HG03064 (cell line): ENCODE data around the gene FRYL.
"Not testable (repeated sequence)": the region's sequence is repeated elsewhere in the genome, so short reads cannot be mapped to it uniquely, and the experiment has no call there.

Source experiments
- ATAC-seq: cut with Tn5 transposase; IDR thresholded peaks from one replicate; pipeline ENCODE4 v1.9.1; 2021; ENCODE audit warnings: low read depth; ENCODE audit not compliant: unreplicated experiment

FRYL gene

DNA sequence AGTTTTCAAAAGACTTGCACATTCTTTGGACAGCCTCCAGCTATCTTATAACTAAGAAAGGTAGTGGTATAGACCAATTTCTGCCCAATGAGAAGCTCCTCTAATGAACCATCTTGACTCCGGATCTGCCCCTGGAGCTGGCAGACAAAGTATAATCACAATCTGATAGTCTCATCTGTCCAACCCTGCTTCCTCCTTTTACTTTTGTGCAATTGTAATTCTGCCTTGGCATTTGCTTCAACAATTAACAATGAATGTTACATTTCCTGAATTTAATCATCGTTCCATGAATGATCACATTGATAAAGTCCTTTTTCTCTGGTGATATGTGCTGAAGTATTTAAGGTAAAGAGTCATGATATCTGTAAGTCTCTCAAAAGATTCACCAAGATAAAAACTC lies 27.8 kb downstream of the FRYL start:
- no peak for ATAC-seq

DNA sequence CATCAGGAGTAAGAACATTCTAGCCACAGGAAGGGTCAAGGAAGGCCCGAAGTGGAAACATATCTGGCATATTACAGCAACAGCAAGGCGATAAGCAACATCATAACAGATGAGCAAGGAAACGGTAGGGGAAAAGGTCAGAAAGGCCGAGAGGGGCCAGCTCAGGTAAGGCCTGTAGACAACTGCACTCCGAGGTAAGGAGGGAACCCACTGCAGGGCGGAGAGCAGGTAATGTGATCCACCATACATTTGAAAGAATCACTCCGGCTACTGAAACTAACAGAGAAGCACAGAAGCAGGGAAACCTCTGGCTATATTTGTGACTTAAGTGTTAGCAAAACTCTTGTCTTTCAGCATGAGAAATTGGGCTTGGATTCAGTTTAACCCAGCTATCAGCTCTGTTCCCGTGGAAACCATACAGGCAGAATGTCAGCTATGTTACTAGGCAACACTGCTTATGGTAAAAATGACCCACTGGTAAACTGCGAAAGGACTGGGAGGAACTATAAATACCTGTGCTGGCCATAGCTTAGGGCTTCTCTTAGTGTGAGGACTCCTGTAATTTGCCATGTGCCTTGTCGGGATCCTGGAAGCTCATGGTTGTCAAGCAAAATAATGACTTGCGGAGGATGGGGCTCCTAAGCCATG lies 31.0 kb downstream of the FRYL start:
- ATAC-seq, result no peak

DNA sequence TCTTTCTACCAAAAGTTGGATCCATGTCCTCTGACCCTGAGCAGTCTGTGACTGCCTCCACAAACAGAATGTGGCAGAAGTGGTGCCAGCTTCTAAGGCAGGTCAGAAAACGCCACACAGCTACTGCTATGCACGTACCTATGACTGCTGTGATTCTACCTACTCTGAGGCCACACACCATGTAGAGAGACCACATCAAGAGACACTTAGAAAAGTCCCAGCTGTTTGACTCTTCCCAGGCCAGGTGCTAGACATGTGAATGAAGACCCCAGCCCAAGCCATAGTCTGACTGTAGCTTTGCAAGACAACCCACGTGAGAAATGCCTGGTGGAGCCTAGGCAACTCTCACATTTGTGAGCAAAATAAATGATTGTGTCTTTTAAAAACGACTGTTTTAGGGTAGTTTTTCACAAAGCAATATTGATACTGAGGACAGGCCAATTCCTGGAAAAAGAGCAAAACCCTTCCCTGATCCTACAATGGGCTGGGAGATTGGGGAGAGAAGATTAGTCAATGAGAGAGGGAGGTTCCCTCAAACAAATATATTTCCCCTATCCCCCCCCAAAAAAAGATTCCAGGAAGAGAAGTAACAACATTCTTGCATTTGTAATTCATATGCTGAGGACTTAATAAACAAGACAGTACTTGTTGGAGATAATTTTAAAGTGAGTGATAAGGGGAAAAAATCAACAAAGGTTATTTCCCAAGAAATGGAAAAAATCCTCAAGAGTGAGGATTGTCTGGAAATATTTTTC lies 33.3 kb downstream of the FRYL start:
- ATAC-seq, result no peak

DNA sequence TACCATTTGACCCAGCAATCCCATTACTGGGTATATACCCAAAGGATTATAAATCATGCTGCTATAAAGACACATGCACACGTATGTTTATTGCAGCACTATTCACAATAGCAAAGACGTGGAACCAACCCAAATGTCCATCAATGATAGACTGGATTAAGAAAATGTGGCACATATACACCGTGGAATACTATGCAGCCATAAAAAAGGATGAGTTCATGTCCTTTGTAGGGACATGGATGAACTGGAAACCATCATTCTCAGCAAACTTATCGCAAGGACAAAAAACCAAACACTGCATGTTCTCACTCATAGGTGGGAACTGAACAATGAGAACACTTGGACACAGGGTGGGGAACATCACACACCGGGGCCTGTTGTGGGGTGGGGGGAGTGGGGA lies 34.9 kb downstream of the FRYL start:
- not testable (repeated sequence) for ATAC-seq

DNA sequence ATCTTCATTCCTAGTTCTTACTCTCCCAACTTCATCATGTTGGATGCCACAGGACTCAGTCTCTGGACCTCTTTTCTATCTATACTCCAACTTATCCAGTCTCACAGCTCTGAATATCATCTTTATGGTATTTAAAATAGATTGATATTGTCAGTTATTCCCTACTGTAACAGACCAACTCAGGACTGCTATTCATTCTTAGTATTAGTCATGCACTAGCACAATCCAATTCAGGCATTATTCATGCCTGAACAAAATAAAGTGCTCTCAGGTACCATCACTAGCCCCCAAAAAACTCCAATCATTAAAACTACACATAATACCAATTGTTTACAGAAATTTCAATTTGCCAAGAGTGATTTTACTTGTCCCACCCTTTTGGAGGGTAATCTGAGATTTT lies 37.7 kb downstream of the FRYL start:
- no peak for ATAC-seq

DNA sequence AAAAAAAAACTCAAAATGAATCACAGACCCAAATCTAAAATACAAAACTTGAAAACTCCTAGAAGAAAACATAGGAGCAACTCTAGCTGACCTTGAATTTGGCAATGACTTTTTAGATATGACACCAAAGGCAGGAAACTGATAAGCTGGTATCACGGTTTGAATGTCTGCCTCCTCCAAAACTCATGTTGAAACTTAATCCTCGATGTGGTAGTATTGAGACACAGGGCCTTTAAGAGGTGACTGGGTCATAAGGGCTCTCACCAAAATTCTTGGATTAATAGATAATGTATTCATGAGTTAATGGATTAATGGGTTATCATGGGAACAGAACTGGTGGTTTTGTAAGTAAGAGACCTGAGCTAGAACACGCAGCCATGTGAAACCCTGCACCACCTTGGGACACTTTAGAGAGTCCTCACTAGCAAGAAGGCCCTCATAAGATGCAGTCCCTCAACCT lies 40.5 kb downstream of the FRYL start:
- ATAC-seq, result peak; percentile 65

DNA sequence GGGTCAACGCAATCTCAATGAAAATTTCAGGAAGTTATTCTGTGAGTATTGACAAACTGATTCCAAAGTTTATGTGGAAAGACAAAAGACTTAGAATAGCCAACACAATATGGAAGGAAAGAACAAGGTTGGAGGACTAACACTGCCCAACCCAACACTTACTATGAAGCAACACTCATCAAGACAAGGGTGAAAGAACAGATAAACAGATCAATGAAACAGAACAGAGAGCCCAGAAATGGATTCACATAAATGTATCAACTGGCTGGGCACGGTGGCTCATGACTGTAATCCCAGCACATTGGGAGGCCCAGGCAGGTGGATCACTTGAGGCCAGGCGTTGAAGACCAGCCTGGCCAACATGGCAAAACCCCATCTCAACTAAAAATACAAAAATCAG lies 41.2 kb downstream of the FRYL start:
- ATAC-seq, result no peak

DNA sequence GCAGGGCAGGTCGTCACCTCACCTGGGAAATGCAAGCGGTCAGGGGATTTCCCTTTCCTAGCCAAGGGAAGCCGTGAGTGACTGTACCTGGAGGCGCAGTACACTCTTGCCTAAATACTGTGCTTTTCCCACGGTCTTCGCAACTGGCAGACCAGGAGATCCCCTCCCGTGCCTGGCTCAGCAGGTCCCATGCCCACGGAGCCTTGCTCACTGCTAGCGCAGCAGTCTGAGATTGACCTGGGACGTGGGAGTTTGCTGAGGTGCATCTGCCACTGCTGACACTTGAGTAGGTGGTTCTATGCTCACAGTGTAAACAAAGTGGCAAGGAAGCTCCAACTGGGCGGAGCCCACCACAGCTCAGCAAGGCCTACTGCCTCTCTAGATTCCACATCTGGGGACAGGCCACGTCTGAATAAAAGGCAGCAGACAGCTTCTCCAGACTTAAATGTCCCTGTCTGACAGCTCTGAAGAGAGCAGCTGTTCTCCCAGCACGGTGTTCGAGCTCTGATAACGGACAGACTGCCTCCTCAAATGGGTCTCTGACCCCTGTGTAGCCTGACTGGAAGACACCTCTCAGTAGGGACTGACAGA lies 51.1 kb downstream of the FRYL start:
- not testable (repeated sequence) for ATAC-seq

DNA sequence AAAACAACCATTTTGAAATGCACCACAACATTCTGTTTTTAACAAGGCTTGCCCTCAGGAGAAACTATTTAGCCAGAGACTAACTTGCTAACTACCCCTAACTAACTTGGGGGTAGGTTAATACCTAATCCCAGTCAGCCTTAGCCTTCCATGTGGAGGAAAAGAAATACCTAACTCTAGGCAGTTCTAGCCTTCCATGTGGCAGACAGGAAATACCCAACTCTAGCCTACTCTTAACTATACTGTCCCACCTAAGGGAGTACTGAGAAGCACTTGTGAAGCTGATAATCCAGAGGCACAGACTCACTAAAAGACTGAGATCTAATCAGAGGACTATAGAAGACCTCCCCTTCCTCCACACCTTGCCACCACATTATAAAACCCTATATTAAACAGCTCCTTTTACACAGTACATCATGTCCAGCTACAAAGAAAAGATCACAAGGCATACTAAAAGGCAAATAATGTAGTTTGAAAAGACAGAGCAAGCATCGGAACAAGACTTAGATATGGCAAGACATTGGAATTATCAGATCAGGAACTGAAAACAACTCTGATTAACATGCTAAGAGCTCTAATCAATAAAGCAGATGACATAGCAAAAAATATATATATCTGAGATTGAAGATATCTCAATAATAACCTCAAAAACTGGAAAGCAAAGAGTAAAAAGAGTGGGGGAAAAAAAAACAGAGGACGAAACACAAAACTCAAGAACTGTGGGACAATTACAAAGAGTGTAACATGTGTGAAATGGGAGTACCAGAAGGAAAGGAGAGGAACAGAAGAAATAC lies 52.2 kb downstream of the FRYL start:
- ATAC-seq, result no peak

DNA sequence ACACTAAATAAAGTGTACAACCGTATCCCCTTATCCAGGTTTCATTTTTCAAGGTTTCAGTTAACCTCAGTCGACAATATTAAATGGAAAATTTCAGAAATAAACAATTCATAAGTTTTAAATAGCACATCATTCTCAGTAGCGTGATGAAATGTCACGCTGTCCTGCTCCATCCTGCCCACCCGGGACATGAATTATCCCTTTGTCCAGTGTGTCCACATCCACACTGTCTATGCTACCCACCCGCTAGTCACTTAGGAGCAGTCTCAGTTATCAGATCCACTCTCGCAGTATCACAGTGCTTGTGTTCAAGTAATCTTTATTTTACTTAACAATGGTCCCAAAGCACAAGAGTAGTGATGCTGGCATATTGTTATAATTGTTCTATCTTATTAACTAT lies 54.7 kb downstream of the FRYL start:
- no peak for ATAC-seq

DNA sequence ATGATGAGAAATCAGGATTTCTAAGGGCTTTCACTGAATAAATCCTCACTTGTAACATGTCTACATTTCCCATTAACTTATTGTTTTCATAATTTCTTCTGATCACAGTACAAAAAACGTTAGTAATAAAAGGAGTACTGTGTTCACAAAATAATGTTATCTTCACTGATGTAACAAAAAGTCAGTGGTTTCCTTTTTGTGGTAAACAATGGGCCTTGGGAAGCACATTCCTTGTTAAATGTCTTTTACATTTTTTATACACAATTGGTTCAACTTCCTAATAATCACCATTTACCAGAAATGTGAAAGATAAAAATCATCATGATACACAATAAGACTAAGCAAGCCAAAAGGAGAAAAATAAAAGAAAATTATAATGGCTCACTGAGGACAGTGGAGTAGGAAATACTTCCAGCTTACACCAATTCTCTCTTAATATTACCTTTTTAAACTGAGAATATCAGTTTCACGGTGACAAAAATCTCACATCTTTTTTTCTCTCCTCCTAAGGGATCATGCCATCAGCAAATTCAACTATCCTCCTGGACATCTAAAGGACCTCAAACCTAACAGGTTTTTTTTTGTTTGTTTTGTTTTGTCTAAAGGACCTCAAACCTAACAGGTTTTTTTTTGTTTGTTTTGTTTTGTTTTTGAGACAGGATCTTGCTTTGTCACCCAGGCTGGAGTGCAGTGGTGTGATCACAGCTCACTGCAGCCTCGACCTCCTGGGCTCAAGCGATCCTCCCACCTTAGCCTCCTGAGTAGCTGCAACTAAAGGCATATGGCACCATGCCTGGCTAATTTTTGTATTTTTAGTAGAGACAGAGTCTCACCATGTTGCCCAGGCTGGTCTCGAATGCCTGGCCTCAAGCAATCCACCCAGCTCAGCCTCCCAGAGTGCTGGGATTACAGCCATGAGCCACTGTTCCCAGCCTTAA lies 57.3 kb downstream of the FRYL start:
- ATAC-seq, result no peak

DNA sequence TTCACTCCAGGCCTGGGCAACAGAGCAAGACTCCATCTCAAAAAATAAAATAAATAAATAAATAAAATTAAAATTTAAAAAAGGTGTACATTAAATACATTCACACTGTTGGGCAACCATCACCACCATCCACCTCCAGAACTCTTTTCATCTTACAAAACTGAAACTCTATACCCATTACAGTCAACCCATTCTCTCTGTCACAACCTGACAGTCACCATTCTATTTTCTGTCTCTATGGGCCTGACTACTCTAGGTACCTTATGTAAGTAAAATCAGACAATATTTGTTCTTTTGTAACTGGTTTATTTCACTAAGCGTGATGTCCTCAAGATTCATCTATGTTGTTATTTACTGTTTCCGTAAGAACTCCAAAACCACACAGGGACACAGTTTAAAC lies 59.6 kb downstream of the FRYL start:
- no peak for ATAC-seq

DNA sequence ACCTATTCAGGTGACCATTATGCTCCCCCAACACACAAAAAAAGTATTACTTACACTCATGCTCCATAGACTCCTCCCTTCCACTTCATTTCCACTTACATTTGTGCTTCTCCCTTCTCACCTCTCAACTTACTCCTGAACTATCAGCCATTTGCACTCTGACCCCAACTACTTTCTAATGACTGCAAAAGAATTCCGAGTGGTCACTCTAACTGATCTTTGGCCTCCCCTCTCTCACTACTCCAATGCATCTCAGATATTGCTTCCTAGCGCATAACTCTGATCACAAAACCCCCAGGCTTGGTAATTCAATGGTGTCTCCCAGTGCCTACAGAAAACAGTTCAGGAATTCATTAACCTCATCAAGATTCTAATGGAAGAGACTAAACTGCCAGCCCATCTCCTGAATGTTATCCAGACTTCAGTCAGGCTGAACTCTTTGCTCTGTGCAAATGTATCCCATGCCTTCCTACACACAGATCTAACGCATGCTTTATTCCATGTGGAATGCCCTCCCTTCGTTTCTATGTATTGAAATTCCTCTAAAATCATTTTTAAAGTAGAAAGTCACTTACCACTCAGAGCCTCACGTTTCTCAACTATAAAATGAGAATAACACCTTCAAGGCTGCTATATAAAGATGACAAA lies 61.1 kb downstream of the FRYL start:
- ATAC-seq, result no peak

DNA sequence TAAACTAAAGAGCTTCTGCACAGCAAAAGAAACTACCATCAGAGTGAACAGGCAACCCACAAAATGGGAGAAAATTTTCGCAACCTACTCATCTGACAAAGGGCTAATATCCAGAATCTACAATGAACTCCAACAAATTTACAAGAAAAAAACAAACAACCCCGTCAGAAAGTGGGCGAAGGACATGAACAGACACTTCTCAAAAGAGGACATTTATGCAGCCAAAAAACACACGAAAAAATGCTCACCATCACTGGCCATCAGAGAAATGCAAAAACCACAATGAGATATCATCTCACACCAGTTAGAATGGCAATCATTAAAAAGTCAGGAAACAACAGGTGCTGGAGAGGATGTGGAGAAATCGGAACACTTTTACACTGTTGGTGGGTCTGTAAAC lies 63.8 kb downstream of the FRYL start:
- ATAC-seq, result not testable (repeated sequence)

DNA sequence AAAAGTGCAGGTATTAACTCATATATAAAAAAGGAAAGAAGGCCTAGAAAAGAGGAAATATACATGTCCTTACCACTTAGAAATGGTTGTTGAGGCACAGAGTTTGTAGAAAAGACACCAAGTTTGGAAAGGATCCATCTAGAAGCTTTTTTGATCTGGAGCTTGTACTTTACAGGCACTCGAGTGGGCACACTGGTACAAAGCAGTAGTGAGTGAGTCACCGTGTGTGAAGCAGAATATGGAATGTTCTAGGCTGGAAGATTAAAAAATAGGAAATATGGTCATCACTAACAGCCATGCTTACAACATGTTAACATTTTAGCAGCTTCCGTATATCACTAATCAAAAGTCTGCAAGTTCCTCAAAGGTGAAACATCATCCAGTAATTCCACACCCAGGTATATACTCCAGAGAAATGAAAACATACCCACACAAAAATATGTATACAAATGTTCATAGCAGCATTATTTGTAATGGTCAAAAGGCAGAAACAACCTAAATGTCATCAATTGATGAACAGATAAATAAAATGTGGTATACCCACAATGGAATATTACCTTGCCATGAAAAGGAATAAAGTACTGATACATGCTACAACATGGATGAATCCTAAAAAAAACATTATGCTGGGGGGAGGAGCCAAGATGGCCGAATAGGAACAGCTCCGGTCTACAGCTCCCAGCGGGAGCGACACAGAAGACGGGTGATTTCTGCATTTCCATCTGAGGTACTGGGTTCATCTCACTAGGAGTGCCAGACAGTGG lies 69.5 kb downstream of the FRYL start:
- ATAC-seq, result no peak

DNA sequence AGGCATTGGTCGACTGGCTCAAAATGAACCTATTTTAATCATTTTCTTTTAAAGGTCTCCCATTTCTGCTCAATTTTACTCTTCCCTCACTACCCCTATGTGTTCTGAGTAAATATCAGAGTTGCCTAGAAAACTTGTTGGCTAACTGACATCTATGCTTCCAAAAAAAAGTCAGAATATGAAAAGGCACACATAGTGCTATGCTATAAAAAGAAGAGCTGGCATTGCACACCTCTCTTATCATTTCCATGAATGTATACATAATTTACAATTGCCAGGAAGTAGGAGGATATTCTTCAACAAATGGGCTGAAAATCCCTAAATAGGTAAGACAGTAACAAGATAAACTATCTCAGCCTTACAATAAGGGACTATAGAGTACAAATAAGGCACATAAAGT lies 70.2 kb downstream of the FRYL start:
- no peak for ATAC-seq

DNA sequence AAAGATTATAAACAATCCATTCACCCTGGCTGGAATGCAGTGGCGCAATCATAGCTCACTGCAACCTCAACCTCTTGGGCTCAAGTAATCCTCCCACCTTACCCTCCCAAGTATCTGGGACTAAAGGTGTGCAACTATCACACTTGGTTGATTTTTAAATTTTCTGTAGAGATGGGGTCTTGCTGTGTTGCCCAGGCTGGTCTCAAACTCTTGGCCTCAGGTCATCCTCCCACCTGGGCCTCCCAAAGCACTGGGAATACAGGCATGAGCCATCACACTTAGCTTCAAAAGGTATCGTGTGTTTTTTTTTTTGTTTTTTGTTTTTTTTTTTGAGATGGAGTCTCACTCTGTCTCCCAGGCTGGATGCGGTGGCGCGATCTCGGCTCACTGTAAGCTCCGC lies 71.5 kb downstream of the FRYL start:
- ATAC-seq, result no peak

DNA sequence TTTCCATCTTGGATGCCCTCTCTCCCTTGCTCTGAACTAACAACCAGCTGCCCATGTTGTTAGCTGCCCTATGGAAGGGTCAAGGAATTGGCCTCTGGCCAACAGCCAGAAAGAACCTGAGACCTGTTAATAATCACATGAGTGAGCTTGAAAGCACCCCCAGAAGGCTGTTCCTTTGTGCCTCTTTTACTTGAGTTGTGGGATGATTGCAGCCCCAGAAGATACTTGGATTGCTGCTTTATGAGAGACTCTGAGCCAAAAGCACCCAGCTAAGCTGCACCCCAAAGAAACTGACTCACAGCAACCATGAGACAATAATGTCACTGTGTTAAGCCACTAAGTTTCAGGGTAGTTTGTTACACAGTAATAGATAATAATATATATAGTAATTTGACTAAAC lies 73.3 kb downstream of the FRYL start:
- no peak for ATAC-seq

DNA sequence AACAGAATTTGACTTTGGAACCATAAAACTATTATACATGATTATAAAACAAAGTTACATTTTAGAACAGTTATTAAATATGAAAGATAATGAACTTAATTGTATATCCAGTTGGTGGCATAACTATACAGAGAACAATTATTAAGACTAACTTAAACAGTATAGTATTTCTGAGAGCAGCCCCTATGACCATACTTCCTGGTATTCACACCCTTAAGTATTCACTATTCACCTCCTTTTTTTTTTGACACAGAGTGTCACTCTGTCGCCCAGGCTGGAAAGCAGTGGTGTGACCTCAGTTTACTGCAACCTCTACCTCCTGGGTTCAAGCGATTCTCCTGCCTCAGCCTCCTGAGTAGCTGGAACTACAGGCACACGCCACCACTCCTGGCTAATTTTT lies 74.5 kb downstream of the FRYL start:
- ATAC-seq, result no peak
